Loucy (cell line): ENCODE data around the gene RACGAP1.

Experiments
- H2AFZ ChIP-seq: fragments of 200-600 bp; sonication (generic); 2 replicates; pipeline ENCODE4 v1.6.0; 2016; ENCODE audit warnings: antibody characterized with exemption, mild to moderate bottlenecking, low read length, moderate library complexity
- H3F3A ChIP-seq: fragments of 200-600 bp; 2 replicates; pipeline ENCODE4 v1.6.0; 2016; ENCODE audit warnings: antibody characterized with exemption, low read depth, mild to moderate bottlenecking
- H3K27me3 ChIP-seq: fragments of 200-600 bp; sonication (generic); 2 replicates; pipeline ENCODE4 v1.6.1; 2014; ENCODE audit warnings: low read length, mild to moderate bottlenecking; ENCODE audit not compliant: insufficient read depth, poor library complexity, severe bottlenecking
- H3K36me3 ChIP-seq: fragments of 200-600 bp; sonication (generic); 2 replicates; pipeline ENCODE4 v1.6.1; 2016; ENCODE audit warnings: low read length; ENCODE audit not compliant: insufficient read depth
- H3K4me1 ChIP-seq: fragments of 200-600 bp; sonication (generic); 2 replicates; pipeline ENCODE4 v1.5.1; 2014; ENCODE audit warnings: low read length, mild to moderate bottlenecking; ENCODE audit not compliant: insufficient read depth, poor library complexity, severe bottlenecking
- H3K4me2 ChIP-seq: fragments of 200-600 bp; sonication (generic); 2 replicates; pipeline ENCODE4 v1.6.0; 2014; ENCODE audit warnings: antibody characterized with exemption, low read length, low read depth, mild to moderate bottlenecking; ENCODE audit not compliant: poor library complexity, severe bottlenecking
- H3K4me3 ChIP-seq: fragments of 200-600 bp; sonication (generic); 2 replicates; pipeline ENCODE4 v1.5.1; 2014; ENCODE audit warnings: low read length, mild to moderate bottlenecking, mixed read lengths; ENCODE audit not compliant: poor library complexity, severe bottlenecking
- H3K79me2 ChIP-seq: fragments of 200-600 bp; sonication (generic); 2 replicates; pipeline ENCODE4 v1.6.1; 2014; ENCODE audit warnings: low read length; ENCODE audit not compliant: insufficient read depth
- H3K9ac ChIP-seq: fragments of 200-600 bp; sonication (generic); 2 replicates; pipeline ENCODE4 v1.6.0; 2014; ENCODE audit warnings: mild to moderate bottlenecking, low read depth, low read length, moderate library complexity; ENCODE audit not compliant: poor library complexity, severe bottlenecking
- H3K9me2 ChIP-seq: fragments of 200-600 bp; sonication (generic); replicated peaks from 2 replicates; pipeline ENCODE4 v1.6.1; 2016; ENCODE audit warnings: low read depth, low read length, mixed read lengths
- H3K9me3 ChIP-seq: fragments of 200-600 bp; sonication (generic); 2 replicates; pipeline ENCODE4 v1.6.1; 2014; ENCODE audit warnings: mild to moderate bottlenecking, antibody characterized with exemption, low read length, low read depth; ENCODE audit not compliant: insufficient read depth
- H4K20me1 ChIP-seq: fragments of 200-600 bp; sonication (generic); 2 replicates; pipeline ENCODE4 v1.6.0; 2014; ENCODE audit warnings: antibody characterized with exemption, low read length, mild to moderate bottlenecking; ENCODE audit not compliant: insufficient read depth, poor library complexity, severe bottlenecking
- EZH2phosphoT487 ChIP-seq: fragments of 200-600 bp; IDR thresholded peaks from 2 replicates; pipeline ENCODE4 v1.6.1; 2018; ENCODE audit warnings: antibody characterized with exemption, mild to moderate bottlenecking, moderate library complexity, borderline replicate concordance
- TF ChIP-seq, protein P1 (sequence below): fragments of 200-600 bp; sonication (generic); conservative IDR thresholded peaks from 2 replicates; pipeline ENCODE4 v1.5.1; 2014; ENCODE audit warnings: mild to moderate bottlenecking, antibody characterized with exemption, low read length

The RACGAP1 gene

GRCh38 chr12:50026691-50027090, 1.4 kb upstream of the RACGAP1 start:
- no peaks in the 10 kb centered on the region for H3K9me2 ChIP-seq
- no peaks in the 10 kb centered on the region for H3K9me3 ChIP-seq
- peaks cover 14% of the 10 kb centered on the region for H4K20me1 ChIP-seq
- no peak overlapping the region for H3K4me3 ChIP-seq
- H3K36me3 ChIP-seq, result no peaks in the 10 kb centered on the region
- no peaks in the 10 kb centered on the region for H3F3A ChIP-seq
- no peak overlapping the region for H3K4me2 ChIP-seq
- H3K9ac ChIP-seq, result no peak overlapping the region
- H3K79me2 ChIP-seq, result peaks cover 36% of the 10 kb centered on the region
- H2AFZ ChIP-seq, result no peak overlapping the region
- H3K4me1 ChIP-seq, result peaks cover 31% of the 10 kb centered on the region
- TF ChIP-seq, protein P1, sequence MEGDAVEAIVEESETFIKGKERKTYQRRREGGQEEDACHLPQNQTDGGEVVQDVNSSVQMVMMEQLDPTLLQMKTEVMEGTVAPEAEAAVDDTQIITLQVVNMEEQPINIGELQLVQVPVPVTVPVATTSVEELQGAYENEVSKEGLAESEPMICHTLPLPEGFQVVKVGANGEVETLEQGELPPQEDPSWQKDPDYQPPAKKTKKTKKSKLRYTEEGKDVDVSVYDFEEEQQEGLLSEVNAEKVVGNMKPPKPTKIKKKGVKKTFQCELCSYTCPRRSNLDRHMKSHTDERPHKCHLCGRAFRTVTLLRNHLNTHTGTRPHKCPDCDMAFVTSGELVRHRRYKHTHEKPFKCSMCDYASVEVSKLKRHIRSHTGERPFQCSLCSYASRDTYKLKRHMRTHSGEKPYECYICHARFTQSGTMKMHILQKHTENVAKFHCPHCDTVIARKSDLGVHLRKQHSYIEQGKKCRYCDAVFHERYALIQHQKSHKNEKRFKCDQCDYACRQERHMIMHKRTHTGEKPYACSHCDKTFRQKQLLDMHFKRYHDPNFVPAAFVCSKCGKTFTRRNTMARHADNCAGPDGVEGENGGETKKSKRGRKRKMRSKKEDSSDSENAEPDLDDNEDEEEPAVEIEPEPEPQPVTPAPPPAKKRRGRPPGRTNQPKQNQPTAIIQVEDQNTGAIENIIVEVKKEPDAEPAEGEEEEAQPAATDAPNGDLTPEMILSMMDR, result no peak
- TF ChIP-seq EZH2phosphoT487, result no peak
- H3K27me3 ChIP-seq, result peaks cover 7% of the 10 kb centered on the region

GRCh38 chr12:50024805-50025186, 498 bp downstream of the RACGAP1 start:
- H3K36me3 ChIP-seq, result no peaks in the 10 kb centered on the region
- H3K79me2 ChIP-seq, result peaks cover 55% of the 10 kb centered on the region
- H2AFZ ChIP-seq, result peak overlapping the region; percentile 57; the same call in 1 of the 2 replicates
- no peaks in the 10 kb centered on the region for H3K9me3 ChIP-seq
- peaks cover 49% of the 10 kb centered on the region for H3K4me1 ChIP-seq
- H3K27me3 ChIP-seq, result peaks cover 7% of the 10 kb centered on the region
- peak overlapping the region; percentile 97 for H3K9ac ChIP-seq
- H3K4me3 ChIP-seq, result peak overlapping the region; percentile 97
- H3F3A ChIP-seq, result no peaks in the 10 kb centered on the region
- peak overlapping the region; percentile 81 for H3K4me2 ChIP-seq
- TF ChIP-seq, protein P1, result no peak
- TF ChIP-seq EZH2phosphoT487, result no peak
- H4K20me1 ChIP-seq, result peaks cover 30% of the 10 kb centered on the region
- no peaks in the 10 kb centered on the region for H3K9me2 ChIP-seq

GRCh38 chr12:50024227-50024626, 1.1 kb downstream of the RACGAP1 start:
- Histone ChIP-seq H4K20me1 (peaks cover 32% of the 10 kb centered on the region), H2AFZ (no peak overlapping the region), H3K4me2 (peak overlapping the region; percentile 81), H3K9ac (peak overlapping the region; percentile 97), H3K4me1 (peaks cover 53% of the 10 kb centered on the region), H3F3A (no peaks in the 10 kb centered on the region), H3K27me3 (peaks cover 7% of the 10 kb centered on the region), H3K36me3 (no peaks in the 10 kb centered on the region), H3K79me2 (peaks cover 61% of the 10 kb centered on the region), H3K9me3 (no peaks in the 10 kb centered on the region), H3K9me2 (no peaks in the 10 kb centered on the region), H3K4me3 (peak overlapping the region; percentile 97)
- TF ChIP-seq, protein P1, result no peak
- no peak for TF ChIP-seq EZH2phosphoT487
